HL-60 (cell line): ENCODE results near the gene TANGO6.

Source experiments
- DNase-seq, 2 experiments: peaks; one replicate each; pipeline ENCODE4 v3.0.0-alpha.2; 2010 to 2020; ENCODE audit warnings: low read depth in 1 of 2, low spot score in 1 of 2
- H3K27ac ChIP-seq: fragments of 250-450 bp; sonication (Bioruptor Pico); replicated peaks from 2 replicates; pipeline ENCODE4 v1.5.1; 2020; ENCODE audit warnings: mild to moderate bottlenecking, moderate library complexity
- H3K27me3 ChIP-seq: fragments of 250-450 bp; sonication (Bioruptor Pico); 2 replicates; pipeline ENCODE4 v1.5.1; 2021; ENCODE audit warnings: mild to moderate bottlenecking, moderate library complexity; ENCODE audit not compliant: insufficient read depth, poor library complexity, severe bottlenecking
- H3K4me3 ChIP-seq: replicated peaks from 2 replicates; pipeline ENCODE4 v1.5.1; 2011; ENCODE audit warnings: mild to moderate bottlenecking, control low read depth, low read length; ENCODE audit not compliant: insufficient read depth
- GABPA ChIP-seq: IDR thresholded peaks from 2 replicates; pipeline ENCODE4 v1.6.1; 2012; ENCODE audit warnings: low read depth
- POLR2AphosphoS5 ChIP-seq: IDR thresholded peaks from 2 replicates; pipeline ENCODE4 v1.6.1; 2012; ENCODE audit warnings: low read depth
- SPI1 ChIP-seq: IDR thresholded peaks from 2 replicates; pipeline ENCODE4 v1.6.1; 2012; ENCODE audit warnings: low read depth, mild to moderate bottlenecking, borderline replicate concordance
- TF ChIP-seq, protein P1 (sequence below): IDR thresholded peaks from one replicate; pipeline ENCODE4 v1.5.1; 2011; ENCODE audit warnings: low read length, control low read depth, inconsistent platforms; ENCODE audit not compliant: insufficient read depth
- TF ChIP-seq, protein P2 (sequence below): IDR thresholded peaks from 2 replicates; pipeline ENCODE4 v1.6.1; 2012; ENCODE audit warnings: low read depth; ENCODE audit not compliant: insufficient replicate concordance

TANGO6 gene

DNA sequence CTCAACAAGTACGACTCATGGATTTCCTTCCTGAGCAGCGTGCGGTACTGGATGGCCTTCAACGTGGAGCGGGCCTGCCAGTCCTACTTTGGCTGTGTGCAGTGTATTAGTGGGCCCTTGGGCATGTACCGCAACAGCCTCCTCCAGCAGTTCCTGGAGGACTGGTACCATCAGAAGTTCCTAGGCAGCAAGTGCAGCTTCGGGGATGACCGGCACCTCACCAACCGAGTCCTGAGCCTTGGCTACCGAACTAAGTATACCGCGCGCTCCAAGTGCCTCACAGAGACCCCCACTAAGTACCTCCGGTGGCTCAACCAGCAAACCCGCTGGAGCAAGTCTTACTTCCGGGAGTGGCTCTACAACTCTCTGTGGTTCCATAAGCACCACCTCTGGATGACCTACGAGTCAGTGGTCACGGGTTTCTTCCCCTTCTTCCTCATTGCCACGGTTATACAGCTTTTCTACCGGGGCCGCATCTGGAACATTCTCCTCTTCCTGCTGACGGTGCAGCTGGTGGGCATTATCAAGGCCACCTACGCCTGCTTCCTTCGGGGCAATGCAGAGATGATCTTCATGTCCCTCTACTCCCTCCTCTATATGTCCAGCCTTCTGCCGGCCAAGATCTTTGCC, 271.1 kb downstream of the TANGO6 start:
- peak in 1 of 2 experiments; percentile 28 for DNase-seq
- Histone ChIP-seq H3K27ac (no peak overlapping the region), H3K27me3 (no peaks in the 10 kb centered on the region)

DNA sequence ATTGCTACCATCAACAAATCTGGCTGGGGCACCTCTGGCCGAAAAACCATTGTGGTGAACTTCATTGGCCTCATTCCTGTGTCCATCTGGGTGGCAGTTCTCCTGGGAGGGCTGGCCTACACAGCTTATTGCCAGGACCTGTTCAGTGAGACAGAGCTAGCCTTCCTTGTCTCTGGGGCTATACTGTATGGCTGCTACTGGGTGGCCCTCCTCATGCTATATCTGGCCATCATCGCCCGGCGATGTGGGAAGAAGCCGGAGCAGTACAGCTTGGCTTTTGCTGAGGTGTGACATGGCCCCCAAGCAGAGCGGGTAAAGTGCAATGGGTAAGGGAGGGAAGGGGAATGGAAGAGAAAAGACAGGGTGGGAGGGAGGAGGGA, 271.6 kb downstream of the TANGO6 start:
- TF ChIP-seq POLR2AphosphoS5 (no peak), GABPA (no peak), SPI1 (no peak)
- TF ChIP-seq, protein P1, sequence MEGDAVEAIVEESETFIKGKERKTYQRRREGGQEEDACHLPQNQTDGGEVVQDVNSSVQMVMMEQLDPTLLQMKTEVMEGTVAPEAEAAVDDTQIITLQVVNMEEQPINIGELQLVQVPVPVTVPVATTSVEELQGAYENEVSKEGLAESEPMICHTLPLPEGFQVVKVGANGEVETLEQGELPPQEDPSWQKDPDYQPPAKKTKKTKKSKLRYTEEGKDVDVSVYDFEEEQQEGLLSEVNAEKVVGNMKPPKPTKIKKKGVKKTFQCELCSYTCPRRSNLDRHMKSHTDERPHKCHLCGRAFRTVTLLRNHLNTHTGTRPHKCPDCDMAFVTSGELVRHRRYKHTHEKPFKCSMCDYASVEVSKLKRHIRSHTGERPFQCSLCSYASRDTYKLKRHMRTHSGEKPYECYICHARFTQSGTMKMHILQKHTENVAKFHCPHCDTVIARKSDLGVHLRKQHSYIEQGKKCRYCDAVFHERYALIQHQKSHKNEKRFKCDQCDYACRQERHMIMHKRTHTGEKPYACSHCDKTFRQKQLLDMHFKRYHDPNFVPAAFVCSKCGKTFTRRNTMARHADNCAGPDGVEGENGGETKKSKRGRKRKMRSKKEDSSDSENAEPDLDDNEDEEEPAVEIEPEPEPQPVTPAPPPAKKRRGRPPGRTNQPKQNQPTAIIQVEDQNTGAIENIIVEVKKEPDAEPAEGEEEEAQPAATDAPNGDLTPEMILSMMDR = no peak
- TF ChIP-seq, protein P2, sequence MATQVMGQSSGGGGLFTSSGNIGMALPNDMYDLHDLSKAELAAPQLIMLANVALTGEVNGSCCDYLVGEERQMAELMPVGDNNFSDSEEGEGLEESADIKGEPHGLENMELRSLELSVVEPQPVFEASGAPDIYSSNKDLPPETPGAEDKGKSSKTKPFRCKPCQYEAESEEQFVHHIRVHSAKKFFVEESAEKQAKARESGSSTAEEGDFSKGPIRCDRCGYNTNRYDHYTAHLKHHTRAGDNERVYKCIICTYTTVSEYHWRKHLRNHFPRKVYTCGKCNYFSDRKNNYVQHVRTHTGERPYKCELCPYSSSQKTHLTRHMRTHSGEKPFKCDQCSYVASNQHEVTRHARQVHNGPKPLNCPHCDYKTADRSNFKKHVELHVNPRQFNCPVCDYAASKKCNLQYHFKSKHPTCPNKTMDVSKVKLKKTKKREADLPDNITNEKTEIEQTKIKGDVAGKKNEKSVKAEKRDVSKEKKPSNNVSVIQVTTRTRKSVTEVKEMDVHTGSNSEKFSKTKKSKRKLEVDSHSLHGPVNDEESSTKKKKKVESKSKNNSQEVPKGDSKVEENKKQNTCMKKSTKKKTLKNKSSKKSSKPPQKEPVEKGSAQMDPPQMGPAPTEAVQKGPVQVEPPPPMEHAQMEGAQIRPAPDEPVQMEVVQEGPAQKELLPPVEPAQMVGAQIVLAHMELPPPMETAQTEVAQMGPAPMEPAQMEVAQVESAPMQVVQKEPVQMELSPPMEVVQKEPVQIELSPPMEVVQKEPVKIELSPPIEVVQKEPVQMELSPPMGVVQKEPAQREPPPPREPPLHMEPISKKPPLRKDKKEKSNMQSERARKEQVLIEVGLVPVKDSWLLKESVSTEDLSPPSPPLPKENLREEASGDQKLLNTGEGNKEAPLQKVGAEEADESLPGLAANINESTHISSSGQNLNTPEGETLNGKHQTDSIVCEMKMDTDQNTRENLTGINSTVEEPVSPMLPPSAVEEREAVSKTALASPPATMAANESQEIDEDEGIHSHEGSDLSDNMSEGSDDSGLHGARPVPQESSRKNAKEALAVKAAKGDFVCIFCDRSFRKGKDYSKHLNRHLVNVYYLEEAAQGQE = no peak
- no peak for DNase-seq
- no peak overlapping the region for H3K27ac ChIP-seq
- no peaks in the 10 kb centered on the region for H3K27me3 ChIP-seq
- H3K4me3 ChIP-seq = no peak overlapping the region

More for the DNA sequence above, 271.1 kb downstream of the TANGO6 start:
- TF ChIP-seq GABPA (no peak), POLR2AphosphoS5 (no peak), SPI1 (no peak)
- TF ChIP-seq, protein P2 = no peak
- TF ChIP-seq, protein P1 = no peak
- H3K4me3 ChIP-seq = no peak overlapping the region

DNA sequence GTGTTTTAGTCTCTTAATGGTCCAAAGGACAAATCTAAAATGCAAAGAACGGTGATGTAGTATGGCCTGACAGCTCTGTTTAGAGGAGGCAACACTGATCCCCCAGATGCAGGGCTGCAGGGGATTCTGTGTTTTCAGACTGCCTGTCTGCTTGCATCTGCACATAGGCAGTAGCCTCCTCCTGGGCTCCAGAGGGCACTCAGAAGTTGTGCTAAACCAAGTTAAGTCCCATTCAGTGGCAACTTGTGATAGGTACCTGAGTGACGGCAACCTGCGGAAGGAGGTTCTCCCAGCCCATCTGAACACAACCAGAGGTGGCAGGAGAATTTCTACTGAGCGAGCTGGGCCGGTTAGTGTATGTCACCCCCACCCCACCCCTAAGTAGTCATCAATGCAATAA, 272.0 kb downstream of the TANGO6 start:
- Histone ChIP-seq H3K27me3 (no peaks in the 10 kb centered on the region), H3K4me3 (no peak overlapping the region), H3K27ac (no peak overlapping the region)
- DNase-seq = no peak
- TF ChIP-seq SPI1 (no peak), POLR2AphosphoS5 (no peak)
- TF ChIP-seq, protein P2 = no peak
